Panc1 (cell line): ENCODE measurements around the gene CIDEA. TPM values are rescaled to one million over a fixed set of nuclear protein-coding genes. Genes with fewer than 3 reads are reported as not detected.

Experiments used
- ATAC-seq: fragments of 200-7000 bp; cut with Tn5 transposase; 2 replicates; pipeline ENCODE4 v1.9.1; 2020; ENCODE audit warnings: mild to moderate bottlenecking, moderate library complexity
- BruUV-seq: library from RNA; stranded (reverse); fragments of 400-500 nt; replicated peaks from 2 replicates; lab custom pipeline; 2021; lab: Mats Ljungman, UMichigan
- CTCF ChIA-PET: fragments of 300-600 bp; sonication (Branson Sonifier 250); formaldehyde crosslinking; loops from one replicate; lab custom pipeline; 2022; ENCODE audit warnings: antibody characterized with exemption; lab: Charles Lee
- POLR2A ChIA-PET: fragments of 300-600 bp; sonication (Branson Sonifier 250); formaldehyde crosslinking; loops from one replicate; lab custom pipeline; 2022; ENCODE audit warnings: antibody characterized with exemption; lab: Charles Lee
- DNase-seq: peaks from one replicate; pipeline ENCODE4 v3.0.0-alpha.2; 2010; ENCODE audit warnings: low read depth, low spot score
- H3K27ac ChIP-seq: 2 replicates; pipeline ENCODE4 v1.5.1; 2011; ENCODE audit warnings: mild to moderate bottlenecking, low read length, inconsistent platforms
- H3K27me3 ChIP-seq: fragments of 200-500 bp; sonication (Bioruptor generic); 2 replicates; pipeline ENCODE4 v1.6.0; 2014; ENCODE audit warnings: low read length, inconsistent platforms; ENCODE audit not compliant: control insufficient read depth, insufficient read depth
- H3K36me3 ChIP-seq: fragments of 200-500 bp; sonication (Bioruptor generic); 2 replicates; pipeline ENCODE4 v1.5.1; 2014; ENCODE audit warnings: inconsistent platforms, mild to moderate bottlenecking, low read length, moderate library complexity; ENCODE audit not compliant: control insufficient read depth, insufficient read depth
- H3K4me1 ChIP-seq: 2 replicates; pipeline ENCODE4 v1.5.1; 2011; ENCODE audit warnings: inconsistent platforms, mild to moderate bottlenecking, low read length, moderate library complexity; ENCODE audit not compliant: control insufficient read depth, insufficient read depth
- H3K4me3 ChIP-seq, 2 experiments: 2 replicates each; pipeline ENCODE4 v1.5.1; 2011 to 2012; ENCODE audit warnings: low read depth in 2 of 2, low read length in 2 of 2, mild to moderate bottlenecking in 2 of 2, inconsistent platforms in 1 of 2, moderate library complexity in 1 of 2
- H3K9me3 ChIP-seq: fragments of 200-500 bp; sonication (Bioruptor generic); 2 replicates; pipeline ENCODE4 v1.5.1; 2014; ENCODE audit warnings: low read depth, mild to moderate bottlenecking, inconsistent platforms, low read length, moderate library complexity; ENCODE audit not compliant: control insufficient read depth, insufficient read depth
- POLR2AphosphoS5 ChIP-seq: IDR thresholded peaks from 2 replicates; pipeline ENCODE4 v1.6.1; 2012; ENCODE audit warnings: mild to moderate bottlenecking, low read depth, low read length, moderate library complexity
- REST ChIP-seq, 2 experiments: IDR thresholded peaks; 2 replicates each; pipeline ENCODE4 v1.6.1; 2011 to 2012; ENCODE audit warnings: low read depth in 2 of 2, control low read depth in 1 of 2, low read length in 1 of 2, mild to moderate bottlenecking in 1 of 2, moderate library complexity in 1 of 2; ENCODE audit not compliant: insufficient read depth in 1 of 2
- SIN3A ChIP-seq: IDR thresholded peaks from 2 replicates; pipeline ENCODE4 v1.6.1; 2012; ENCODE audit warnings: low read depth, mild to moderate bottlenecking, low read length, moderate library complexity, borderline replicate concordance; ENCODE audit not compliant: insufficient read depth
- TCF7L2 ChIP-seq: IDR thresholded peaks from 2 replicates; pipeline ENCODE4 v1.6.1; 2011; ENCODE audit warnings: mild to moderate bottlenecking, low read depth, low read length, inconsistent platforms
- in situ Hi-C: cut with HindIII; loops from 2 replicates; pipeline ENCODE4 v1.10.0; 2016; ENCODE audit warnings: low sequenced_read_pairs, low pct_unique_long_range_greater_than_20kb
- intact Hi-C: fragments of 100-400 bp; cut with micrococcal nuclease; formaldehyde crosslinking; loops from one replicate; pipeline ENCODE4 v1.10.0; 2022; ENCODE audit not compliant: unreplicated experiment
- total RNA-seq: library from RNA; stranded (reverse); gene quantifications from one replicate; pipeline ENCODE4 v1.2.1, GENCODE V29; 2021; ENCODE audit not compliant: unreplicated experiment
- TF ChIP-seq, protein P1 (sequence below): fragments of 450-650 bp; IDR thresholded peaks from 2 replicates; pipeline ENCODE4 v1.5.1; 2017; ENCODE audit warnings: mild to moderate bottlenecking

CIDEA gene
- total RNA-seq, 1 experiment from 2014 or later = not detected

GRCh38 chr18:12308386-12309100 lies 54.4 kb downstream of the CIDEA start:
- CTCF ChIA-PET = no interaction called here
- Histone ChIP-seq H3K27me3 (no peaks in the 10 kb centered on the region), H3K9me3 (no peaks in the 10 kb centered on the region), H3K27ac (peak overlapping the region; percentile 89), H3K4me3 (peak overlapping the region; percentile 82 to 85), H3K4me1 (peaks cover 22% of the 10 kb centered on the region), H3K36me3 (peaks cover 18% of the 10 kb centered on the region)
- in situ Hi-C loops (no loop called here), intact Hi-C loops (no loop called here)
- no peak for TF ChIP-seq REST (IDR thresholded peaks at IDR 0.05; ENCODE audit: insufficient read depth in 1 of 2, low read depth in 2 of 2, low read length in 1 of 2)
- TF ChIP-seq SIN3A = no peak
- TF ChIP-seq TCF7L2 = no peak
- no peak for DNase-seq
- ATAC-seq = peak; percentile 81
- POLR2A ChIA-PET = interaction anchor here (0.5 to 1.0 kb wide), 4 partner anchors 9 to 45 kb away, joined by 3 to 9 read pairs (median 6); no protein-coding TSS in a partner anchor
- BruUV-seq = no TSS peak

GRCh38 chr18:12309683-12310198 lies 55.6 kb downstream of the CIDEA start:
- peaks cover 28% of the 10 kb centered on the region for H3K36me3 ChIP-seq
- POLR2A ChIA-PET = interaction anchor here (0.5 kb wide), 1 partner anchor 38 kb away, joined by 9 read pairs; no protein-coding TSS in a partner anchor
- H3K9me3 ChIP-seq = no peaks in the 10 kb centered on the region
- peaks cover 15% of the 10 kb centered on the region for H3K4me1 ChIP-seq
- ATAC-seq (no peak), DNase-seq (no peak)
- intact Hi-C loops = no loop called here
- TSS peak; percentile 63 for BruUV-seq
- no peaks in the 10 kb centered on the region for H3K27me3 ChIP-seq
- CTCF ChIA-PET = interaction anchor here (0.6 kb wide), 1 partner anchor 13 kb away, joined by 4 read pairs; no protein-coding TSS in a partner anchor
- TF ChIP-seq TCF7L2 = no peak
- TF ChIP-seq, protein P1, sequence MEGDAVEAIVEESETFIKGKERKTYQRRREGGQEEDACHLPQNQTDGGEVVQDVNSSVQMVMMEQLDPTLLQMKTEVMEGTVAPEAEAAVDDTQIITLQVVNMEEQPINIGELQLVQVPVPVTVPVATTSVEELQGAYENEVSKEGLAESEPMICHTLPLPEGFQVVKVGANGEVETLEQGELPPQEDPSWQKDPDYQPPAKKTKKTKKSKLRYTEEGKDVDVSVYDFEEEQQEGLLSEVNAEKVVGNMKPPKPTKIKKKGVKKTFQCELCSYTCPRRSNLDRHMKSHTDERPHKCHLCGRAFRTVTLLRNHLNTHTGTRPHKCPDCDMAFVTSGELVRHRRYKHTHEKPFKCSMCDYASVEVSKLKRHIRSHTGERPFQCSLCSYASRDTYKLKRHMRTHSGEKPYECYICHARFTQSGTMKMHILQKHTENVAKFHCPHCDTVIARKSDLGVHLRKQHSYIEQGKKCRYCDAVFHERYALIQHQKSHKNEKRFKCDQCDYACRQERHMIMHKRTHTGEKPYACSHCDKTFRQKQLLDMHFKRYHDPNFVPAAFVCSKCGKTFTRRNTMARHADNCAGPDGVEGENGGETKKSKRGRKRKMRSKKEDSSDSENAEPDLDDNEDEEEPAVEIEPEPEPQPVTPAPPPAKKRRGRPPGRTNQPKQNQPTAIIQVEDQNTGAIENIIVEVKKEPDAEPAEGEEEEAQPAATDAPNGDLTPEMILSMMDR = no peak
- TF ChIP-seq SIN3A = no peak
- TF ChIP-seq REST (IDR thresholded peaks at IDR 0.05; ENCODE audit: insufficient read depth in 1 of 2, low read depth in 2 of 2, low read length in 1 of 2) = no peak
- TF ChIP-seq POLR2AphosphoS5 = no peak
- peak overlapping the region; percentile 82 to 85 for H3K4me3 ChIP-seq
- H3K27ac ChIP-seq = peak overlapping the region; percentile 89
- in situ Hi-C loops = no loop called here
